Measurements from ENCODE around the gene SFT2D2. TPM values are rescaled to one million over a fixed set of nuclear protein-coding genes. Genes with fewer than 3 reads are reported as not detected.
"Not testable (repeated sequence)": the region's sequence is repeated elsewhere in the genome, so short reads cannot be mapped to it uniquely, and the experiment has no call there.

Gene SFT2D2
- polyA plus RNA-seq, 1 experiment = 19.2 TPM

DNA sequence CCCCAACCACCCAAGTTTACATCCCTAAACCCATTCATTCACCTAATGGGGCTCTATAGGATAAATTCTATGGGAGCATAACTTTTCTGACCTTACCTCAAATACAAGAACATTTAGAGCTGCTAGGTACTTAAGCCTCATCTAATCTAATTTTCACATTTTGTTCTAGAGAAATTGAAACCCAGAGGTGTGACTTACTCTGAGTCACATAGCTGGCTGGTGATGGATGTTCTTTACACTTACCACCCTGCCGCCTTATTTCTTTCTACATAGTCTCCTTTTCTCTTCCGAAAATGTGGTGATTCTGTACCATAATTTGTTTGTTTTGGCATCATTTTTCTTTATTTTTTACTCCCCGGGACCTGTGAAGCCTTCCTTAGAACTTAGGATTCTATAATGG, 26.7 kb upstream of the SFT2D2 start:
- no peak for TF ChIP-seq CTCF (IDR thresholded peaks at IDR 0.05; ENCODE audit: insufficient read depth, low read depth, low read length)
- DNase-seq (ENCODE audit: low read depth) = no peak
- POLR2A ChIA-PET = no interaction called here
- no peaks in the 10 kb centered on the region for H3K27me3 ChIP-seq (ENCODE audit: control insufficient read depth, insufficient read depth, low read length)
- CTCF ChIA-PET = interaction anchor here (1.4 kb wide), 1 partner anchor 9 kb away, joined by 5 read pairs; no protein-coding TSS in a partner anchor
- no peak overlapping the region for H3K4me3 ChIP-seq (ENCODE audit: low read depth, low read length)
- peaks cover 4% of the 10 kb centered on the region; the same call in 1 of the 2 replicates for H3K36me3 ChIP-seq (ENCODE audit: control insufficient read depth, insufficient read depth, low read length)

DNA sequence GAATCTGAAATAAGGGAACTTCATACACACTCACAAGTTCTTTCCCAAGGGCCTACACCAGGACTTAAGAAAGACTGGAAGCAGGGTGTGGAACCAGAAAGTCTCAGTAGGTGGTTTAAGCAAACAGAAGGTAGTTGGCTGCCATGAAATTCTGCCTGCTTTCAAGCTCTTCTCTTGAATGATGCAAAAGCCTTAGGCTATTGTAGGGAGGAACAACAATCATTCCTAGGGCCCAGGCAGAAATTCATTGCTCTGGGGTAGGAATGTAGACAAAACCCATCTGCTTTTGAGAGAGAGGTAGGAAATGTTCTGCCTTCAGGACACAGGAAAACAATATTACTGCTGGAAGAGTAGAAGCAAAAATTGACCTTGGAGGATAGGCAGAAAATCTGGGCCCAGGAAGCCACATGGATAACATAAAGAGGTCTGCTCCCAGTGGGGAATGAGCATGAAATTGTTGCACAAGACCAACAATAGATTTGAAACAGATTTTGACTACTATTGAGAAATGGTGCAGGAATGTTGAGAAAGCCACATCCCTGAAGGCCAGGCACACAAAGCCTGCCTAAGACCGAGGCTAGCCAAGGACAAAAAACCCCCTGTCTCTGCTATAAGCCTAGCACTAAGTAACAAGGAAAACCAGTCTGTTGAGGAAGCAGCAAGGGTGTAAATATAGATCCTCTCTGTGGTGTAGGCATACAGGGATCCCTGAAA, 22.7 kb upstream of the SFT2D2 start:
- peaks cover 4% of the 10 kb centered on the region; the same call in 1 of the 2 replicates for H3K36me3 ChIP-seq (ENCODE audit: control insufficient read depth, insufficient read depth, low read length)
- DNase-seq (ENCODE audit: low read depth) = peak; percentile 93
- ChIA-PET CTCF (interaction anchor here (1.6 kb wide), 1 partner anchor 32 kb away, joined by 3 read pairs; no protein-coding TSS in a partner anchor), POLR2A (no interaction called here)
- TF ChIP-seq CTCF (IDR thresholded peaks at IDR 0.05; ENCODE audit: insufficient read depth, low read depth, low read length) = no peak
- H3K27me3 ChIP-seq (ENCODE audit: control insufficient read depth, insufficient read depth, low read length) = no peaks in the 10 kb centered on the region
- no peak overlapping the region for H3K4me3 ChIP-seq (ENCODE audit: low read depth, low read length)

DNA sequence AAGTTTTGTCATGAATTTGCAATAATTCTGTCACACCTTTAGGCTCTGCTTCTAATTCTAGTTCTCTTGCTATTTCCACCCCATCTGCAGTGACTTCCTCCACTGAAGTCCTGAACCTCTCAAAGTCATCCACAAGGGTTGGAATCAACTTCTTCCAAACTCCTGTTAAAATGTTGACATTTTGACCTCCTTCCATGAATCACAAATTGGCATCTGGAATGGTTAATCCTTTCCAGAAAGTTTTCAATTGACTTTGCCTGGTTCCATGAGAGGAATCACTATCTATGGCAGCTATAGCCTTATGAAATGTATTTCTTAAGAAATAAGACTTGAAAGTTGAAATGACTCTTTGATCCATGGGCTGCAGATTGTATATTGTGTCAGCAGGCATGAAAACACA, 19.7 kb upstream of the SFT2D2 start:
- ChIA-PET POLR2A (no interaction called here), CTCF (no interaction called here)
- Histone ChIP-seq H3K36me3 (ENCODE audit: control insufficient read depth, insufficient read depth, low read length) (no peaks in the 10 kb centered on the region), H3K27me3 (ENCODE audit: control insufficient read depth, insufficient read depth, low read length) (no peaks in the 10 kb centered on the region), H3K4me3 (ENCODE audit: low read depth, low read length) (no peak overlapping the region)
- TF ChIP-seq CTCF (IDR thresholded peaks at IDR 0.05; ENCODE audit: insufficient read depth, low read depth, low read length) = no peak
- no peak for DNase-seq (ENCODE audit: low read depth)

GRCh38 chr1:168207673-168208072, 18.1 kb upstream of the SFT2D2 start:
- H3K36me3 ChIP-seq (ENCODE audit: control insufficient read depth, insufficient read depth, low read length); H3K4me3 ChIP-seq (ENCODE audit: low read depth, low read length); DNase-seq (ENCODE audit: low read depth); POLR2A ChIA-PET; CTCF ChIA-PET; H3K27me3 ChIP-seq (ENCODE audit: control insufficient read depth, insufficient read depth, low read length): not testable (repeated sequence)

- POLR2A ChIA-PET = no interaction called here
- no peak for TF ChIP-seq CTCF (IDR thresholded peaks at IDR 0.05; ENCODE audit: insufficient read depth, low read depth, low read length)
- Histone ChIP-seq H3K36me3 (ENCODE audit: control insufficient read depth, insufficient read depth, low read length) (no peaks in the 10 kb centered on the region), H3K27me3 (ENCODE audit: control insufficient read depth, insufficient read depth, low read length) (no peaks in the 10 kb centered on the region), H3K4me3 (ENCODE audit: low read depth, low read length) (no peak overlapping the region)
- DNase-seq (ENCODE audit: low read depth) = no peak
- CTCF ChIA-PET = interaction anchor here (1.5 kb wide), 1 partner anchor 30 kb away, joined by 3 read pairs; no protein-coding TSS in a partner anchor
Observed at GRCh38 chr1:168210312-168210711, 15.5 kb upstream of the SFT2D2 start.

DNA sequence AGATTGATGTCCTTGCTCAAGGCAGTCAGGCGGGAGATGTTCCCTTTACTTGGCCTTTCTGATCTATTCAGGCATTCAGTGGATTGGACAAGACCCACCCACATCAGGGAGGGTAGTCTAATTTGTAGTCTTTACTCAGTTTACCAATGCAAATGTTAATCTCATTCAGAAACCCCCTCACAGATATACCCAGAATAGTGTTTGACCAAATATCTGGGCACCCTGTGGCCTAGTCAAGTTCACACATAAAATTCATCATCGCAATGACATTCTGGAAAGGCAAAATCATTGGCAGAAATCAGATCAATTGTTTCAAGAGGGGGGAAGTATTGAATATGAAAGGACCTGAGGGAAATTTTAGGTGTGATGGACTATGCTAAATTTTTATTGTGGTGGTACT, 12.5 kb upstream of the SFT2D2 start:
- TF ChIP-seq CTCF (IDR thresholded peaks at IDR 0.05; ENCODE audit: insufficient read depth, low read depth, low read length) = no peak
- Histone ChIP-seq H3K27me3 (ENCODE audit: control insufficient read depth, insufficient read depth, low read length) (no peaks in the 10 kb centered on the region), H3K36me3 (ENCODE audit: control insufficient read depth, insufficient read depth, low read length) (no peaks in the 10 kb centered on the region), H3K4me3 (ENCODE audit: low read depth, low read length) (no peak overlapping the region)
- ChIA-PET POLR2A (no interaction called here), CTCF (no interaction called here)
- no peak for DNase-seq (ENCODE audit: low read depth)

Data from BJ (cell line).